Panc1 (cell line): ENCODE data around the gene NT5DC3.

ENCODE experiments used
- POLR2AphosphoS5 ChIP-seq: IDR thresholded peaks from 2 replicates; pipeline ENCODE4 v1.6.1; 2012; ENCODE audit warnings: mild to moderate bottlenecking, low read depth, low read length, moderate library complexity
- TF ChIP-seq, protein P1 (sequence below): fragments of 450-650 bp; IDR thresholded peaks from 2 replicates; pipeline ENCODE4 v1.5.1; 2017; ENCODE audit warnings: mild to moderate bottlenecking

DNA sequence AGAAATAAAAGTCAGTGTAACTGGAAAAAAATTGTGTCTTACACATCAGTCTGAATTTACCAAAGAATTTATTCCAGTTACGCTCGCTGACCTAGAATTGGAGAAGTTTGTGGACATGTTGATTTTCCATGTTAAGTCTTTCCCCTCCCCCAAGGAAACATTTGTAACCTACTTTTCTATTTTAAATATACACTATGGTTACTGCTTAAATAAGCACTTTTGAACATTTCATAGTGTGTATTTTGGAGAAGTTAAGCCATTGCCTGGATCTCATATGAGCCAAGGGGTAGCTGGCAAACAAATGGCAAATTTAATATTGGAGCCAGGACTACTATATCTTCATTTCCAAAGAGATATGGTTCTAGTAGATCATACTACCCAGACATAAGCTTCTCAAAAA is 42.9 kb upstream of the NT5DC3 start:
- TF ChIP-seq, protein P1, sequence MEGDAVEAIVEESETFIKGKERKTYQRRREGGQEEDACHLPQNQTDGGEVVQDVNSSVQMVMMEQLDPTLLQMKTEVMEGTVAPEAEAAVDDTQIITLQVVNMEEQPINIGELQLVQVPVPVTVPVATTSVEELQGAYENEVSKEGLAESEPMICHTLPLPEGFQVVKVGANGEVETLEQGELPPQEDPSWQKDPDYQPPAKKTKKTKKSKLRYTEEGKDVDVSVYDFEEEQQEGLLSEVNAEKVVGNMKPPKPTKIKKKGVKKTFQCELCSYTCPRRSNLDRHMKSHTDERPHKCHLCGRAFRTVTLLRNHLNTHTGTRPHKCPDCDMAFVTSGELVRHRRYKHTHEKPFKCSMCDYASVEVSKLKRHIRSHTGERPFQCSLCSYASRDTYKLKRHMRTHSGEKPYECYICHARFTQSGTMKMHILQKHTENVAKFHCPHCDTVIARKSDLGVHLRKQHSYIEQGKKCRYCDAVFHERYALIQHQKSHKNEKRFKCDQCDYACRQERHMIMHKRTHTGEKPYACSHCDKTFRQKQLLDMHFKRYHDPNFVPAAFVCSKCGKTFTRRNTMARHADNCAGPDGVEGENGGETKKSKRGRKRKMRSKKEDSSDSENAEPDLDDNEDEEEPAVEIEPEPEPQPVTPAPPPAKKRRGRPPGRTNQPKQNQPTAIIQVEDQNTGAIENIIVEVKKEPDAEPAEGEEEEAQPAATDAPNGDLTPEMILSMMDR = no peak
- TF ChIP-seq POLR2AphosphoS5 = no peak
